Measurements from ENCODE around the gene COL11A2.
"Not testable (repeated sequence)": the region's sequence is repeated elsewhere in the genome, so short reads cannot be mapped to it uniquely, and the experiment has no call there.

Gene COL11A2

GRCh38 chr6:33150560-33150959 is 41.7 kb downstream of the COL11A2 start:
- DNase-seq = not testable (repeated sequence)

GRCh38 chr6:33147807-33148666 is 44.2 kb downstream of the COL11A2 start:
- DNase-seq = peak; percentile 69

GRCh38 chr6:33144373-33144772 is 47.9 kb downstream of the COL11A2 start:
- DNase-seq = no peak

GRCh38 chr6:33143113-33143770 is 49.0 kb downstream of the COL11A2 start:
- no peak for DNase-seq

- DNase-seq = no peak
Observed at GRCh38 chr6:33142501-33143070, 49.7 kb downstream of the COL11A2 start.

GRCh38 chr6:33140556-33140955 is 51.7 kb downstream of the COL11A2 start:
- DNase-seq = no peak

- no peak for DNase-seq
Observed at GRCh38 chr6:33139596-33140206, 52.6 kb downstream of the COL11A2 start.

- DNase-seq = no peak
Observed at GRCh38 chr6:33136310-33136900, 55.9 kb downstream of the COL11A2 start.

GRCh38 chr6:33132081-33132524 is 60.2 kb downstream of the COL11A2 start:
- DNase-seq = no peak

GRCh38 chr6:33128318-33128717 is 63.9 kb downstream of the COL11A2 start:
- no peak for DNase-seq

- DNase-seq = peak; percentile 74
Observed at GRCh38 chr6:33126101-33126714, 66.1 kb downstream of the COL11A2 start.

GRCh38 chr6:33124947-33125346 is 67.3 kb downstream of the COL11A2 start:
- DNase-seq = no peak

GRCh38 chr6:33124525-33124901 is 67.8 kb downstream of the COL11A2 start:
- no peak for DNase-seq

GRCh38 chr6:33123732-33124524 is 68.3 kb downstream of the COL11A2 start:
- DNase-seq = peak; percentile 76

GRCh38 chr6:33123181-33123580 is 69.1 kb downstream of the COL11A2 start:
- DNase-seq = peak; percentile 66

- peak; percentile 59 for DNase-seq
Observed at GRCh38 chr6:33120001-33120400, 72.3 kb downstream of the COL11A2 start.

GRCh38 chr6:33118525-33119123 is 73.6 kb downstream of the COL11A2 start:
- DNase-seq = peak; percentile 74

GRCh38 chr6:33117811-33118277 is 74.4 kb downstream of the COL11A2 start:
- no peak for DNase-seq

GRCh38 chr6:33116841-33117711 is 75.2 kb downstream of the COL11A2 start:
- no peak for DNase-seq

- no peak for DNase-seq
Observed at GRCh38 chr6:33116417-33116816, 75.8 kb downstream of the COL11A2 start.

Data from NCI-H82 (cell line).